ENCODE data around the gene PROM1. TPM values are rescaled to one million over a fixed set of nuclear protein-coding genes. Genes with fewer than 3 reads are reported as not detected.
A peak's percentile ranks its signal among the peaks of the same experiment; 100 is the strongest.

PROM1 gene
- total RNA-seq, 1 donor from 2014 or later = 30.3 TPM

- H3K9me3 Mint-ChIP-seq = no peaks in the 10 kb centered on the region
- no peak overlapping the region for H3K4me3 Mint-ChIP-seq
- TF ChIP-seq, protein P1, sequence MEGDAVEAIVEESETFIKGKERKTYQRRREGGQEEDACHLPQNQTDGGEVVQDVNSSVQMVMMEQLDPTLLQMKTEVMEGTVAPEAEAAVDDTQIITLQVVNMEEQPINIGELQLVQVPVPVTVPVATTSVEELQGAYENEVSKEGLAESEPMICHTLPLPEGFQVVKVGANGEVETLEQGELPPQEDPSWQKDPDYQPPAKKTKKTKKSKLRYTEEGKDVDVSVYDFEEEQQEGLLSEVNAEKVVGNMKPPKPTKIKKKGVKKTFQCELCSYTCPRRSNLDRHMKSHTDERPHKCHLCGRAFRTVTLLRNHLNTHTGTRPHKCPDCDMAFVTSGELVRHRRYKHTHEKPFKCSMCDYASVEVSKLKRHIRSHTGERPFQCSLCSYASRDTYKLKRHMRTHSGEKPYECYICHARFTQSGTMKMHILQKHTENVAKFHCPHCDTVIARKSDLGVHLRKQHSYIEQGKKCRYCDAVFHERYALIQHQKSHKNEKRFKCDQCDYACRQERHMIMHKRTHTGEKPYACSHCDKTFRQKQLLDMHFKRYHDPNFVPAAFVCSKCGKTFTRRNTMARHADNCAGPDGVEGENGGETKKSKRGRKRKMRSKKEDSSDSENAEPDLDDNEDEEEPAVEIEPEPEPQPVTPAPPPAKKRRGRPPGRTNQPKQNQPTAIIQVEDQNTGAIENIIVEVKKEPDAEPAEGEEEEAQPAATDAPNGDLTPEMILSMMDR (conservative IDR thresholded peaks at IDR 0.05) = no peak
- no peak overlapping the region for H3K27ac Mint-ChIP-seq
- peaks cover 12% of the 10 kb centered on the region for H3K4me1 Mint-ChIP-seq (ENCODE audit: unreplicated experiment)
- DNase-seq (ENCODE audit: extremely low spot score, unreplicated experiment) = no peak
- no peaks in the 10 kb centered on the region for H3K36me3 Mint-ChIP-seq
- H3K27me3 Mint-ChIP-seq = no peaks in the 10 kb centered on the region
Measured at GRCh38 chr4:16027626-16028025, 56.2 kb downstream of the PROM1 start.

DNA sequence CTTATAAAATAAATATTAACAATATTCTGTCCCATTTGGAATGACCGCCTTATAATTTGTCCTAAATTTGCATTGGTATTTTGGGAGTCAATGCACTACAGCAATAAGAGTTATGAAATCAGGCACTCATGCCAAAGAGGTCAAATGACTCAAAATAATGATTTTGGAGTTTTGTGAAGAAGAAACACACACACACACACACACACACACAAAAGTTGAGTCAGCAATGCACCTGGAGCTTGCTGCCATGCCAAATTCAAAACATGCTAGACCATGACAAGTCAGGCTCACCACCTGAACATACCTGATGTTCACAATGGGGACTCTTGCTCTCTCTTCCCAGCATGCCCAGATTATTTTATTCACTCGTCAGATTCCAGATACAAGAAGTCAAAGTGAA is 56.7 kb downstream of the PROM1 start:
- Mint-ChIP-seq H3K36me3 (no peaks in the 10 kb centered on the region), H3K27me3 (no peaks in the 10 kb centered on the region), H3K4me3 (no peak overlapping the region), H3K27ac (no peak overlapping the region), H3K9me3 (no peaks in the 10 kb centered on the region), H3K4me1 (ENCODE audit: unreplicated experiment) (peaks cover 12% of the 10 kb centered on the region)
- TF ChIP-seq, protein P1 (conservative IDR thresholded peaks at IDR 0.05) = no peak
- DNase-seq (ENCODE audit: extremely low spot score, unreplicated experiment) = no peak

DNA sequence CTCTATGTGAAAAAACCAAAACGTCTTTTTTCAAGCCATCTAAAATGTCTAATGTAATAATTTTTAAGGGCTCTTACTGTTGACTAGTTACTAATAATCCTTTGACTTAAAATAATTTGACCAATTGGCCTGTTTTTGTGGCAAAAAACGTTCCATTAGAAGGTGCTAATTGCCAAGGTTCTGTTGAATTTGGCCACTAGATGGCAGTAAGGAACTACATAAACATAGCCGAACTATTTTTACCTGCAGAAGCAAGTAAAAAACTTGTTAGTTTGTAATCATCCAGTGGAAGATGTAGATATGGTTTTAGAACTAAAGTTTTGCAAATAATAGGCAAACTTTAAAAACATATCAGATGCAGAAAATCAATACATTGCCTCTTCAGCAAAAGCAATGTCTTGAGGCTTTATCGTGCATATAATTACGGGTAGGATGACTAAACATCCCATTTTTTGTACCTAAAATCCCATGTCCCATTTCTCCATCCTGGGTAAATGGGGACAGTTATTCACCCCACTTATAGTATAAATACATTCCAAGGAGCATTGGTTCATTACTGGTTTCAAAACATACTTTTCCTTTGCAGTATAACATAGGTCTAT is 57.6 kb downstream of the PROM1 start:
- Mint-ChIP-seq H3K27me3 (no peaks in the 10 kb centered on the region), H3K4me3 (no peak overlapping the region), H3K36me3 (no peaks in the 10 kb centered on the region), H3K27ac (no peak overlapping the region), H3K9me3 (no peaks in the 10 kb centered on the region), H3K4me1 (ENCODE audit: unreplicated experiment) (peaks cover 12% of the 10 kb centered on the region)
- DNase-seq (ENCODE audit: extremely low spot score, unreplicated experiment) = no peak
- TF ChIP-seq, protein P1 (conservative IDR thresholded peaks at IDR 0.05) = peak; percentile 98

DNA sequence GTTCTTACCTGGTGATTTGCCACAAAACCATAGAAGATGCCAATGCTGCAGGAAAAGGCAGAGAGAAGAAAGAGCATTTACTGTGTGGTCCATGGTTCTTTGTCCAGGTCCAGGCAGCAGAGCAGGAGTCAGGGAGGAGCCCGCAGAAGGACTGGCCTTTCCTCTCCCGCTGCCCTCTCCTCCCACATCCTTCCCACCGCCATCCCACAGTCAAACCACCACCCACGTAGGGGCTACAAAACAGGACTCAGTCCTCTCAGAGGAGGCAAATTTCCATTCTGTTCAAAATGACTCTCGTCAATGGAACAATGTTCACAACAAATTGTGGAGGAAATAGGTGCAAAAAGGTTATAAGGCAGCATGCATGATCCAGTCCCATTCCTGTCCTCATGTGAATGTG is 58.6 kb downstream of the PROM1 start:
- TF ChIP-seq, protein P1 (conservative IDR thresholded peaks at IDR 0.05) = no peak
- DNase-seq (ENCODE audit: extremely low spot score, unreplicated experiment) = no peak
- Mint-ChIP-seq H3K4me1 (ENCODE audit: unreplicated experiment) (peaks cover 12% of the 10 kb centered on the region), H3K27ac (no peak overlapping the region), H3K9me3 (no peaks in the 10 kb centered on the region), H3K4me3 (no peak overlapping the region), H3K36me3 (no peaks in the 10 kb centered on the region), H3K27me3 (no peaks in the 10 kb centered on the region)

- no peak for DNase-seq (ENCODE audit: extremely low spot score, unreplicated experiment)
- H3K27me3 Mint-ChIP-seq = no peaks in the 10 kb centered on the region
- H3K4me3 Mint-ChIP-seq = no peak overlapping the region
- TF ChIP-seq, protein P1 (conservative IDR thresholded peaks at IDR 0.05) = no peak
- no peaks in the 10 kb centered on the region for H3K9me3 Mint-ChIP-seq
- no peaks in the 10 kb centered on the region for H3K36me3 Mint-ChIP-seq
- no peak overlapping the region for H3K27ac Mint-ChIP-seq
- peaks cover under 1% of the 10 kb centered on the region for H3K4me1 Mint-ChIP-seq (ENCODE audit: unreplicated experiment)
Measured at GRCh38 chr4:16023776-16024408, 59.9 kb downstream of the PROM1 start.
